Fibroblast of lung (primary cell): ENCODE measurements around the gene ALPP.

Experiments
- EZH2 ChIP-seq: IDR thresholded peaks from 2 replicates; pipeline ENCODE4 v1.5.1; 2012; ENCODE audit warnings: low read length, control low read depth, mild to moderate bottlenecking; ENCODE audit errors: missing control alignments
- TF ChIP-seq, protein P1 (sequence below), 2 donors: IDR thresholded peaks in 1 of 2; conservative IDR thresholded peaks in 1 of 2; 1 replicate in 1 of 2; 2 replicates in 1 of 2; pipeline ENCODE4 v1.5.1; 2011 to 2012; ENCODE audit warnings: low read length in 2 of 2, control low read depth in 1 of 2, inconsistent platforms in 1 of 2, low read depth in 1 of 2, mild to moderate bottlenecking in 1 of 2

DNA sequence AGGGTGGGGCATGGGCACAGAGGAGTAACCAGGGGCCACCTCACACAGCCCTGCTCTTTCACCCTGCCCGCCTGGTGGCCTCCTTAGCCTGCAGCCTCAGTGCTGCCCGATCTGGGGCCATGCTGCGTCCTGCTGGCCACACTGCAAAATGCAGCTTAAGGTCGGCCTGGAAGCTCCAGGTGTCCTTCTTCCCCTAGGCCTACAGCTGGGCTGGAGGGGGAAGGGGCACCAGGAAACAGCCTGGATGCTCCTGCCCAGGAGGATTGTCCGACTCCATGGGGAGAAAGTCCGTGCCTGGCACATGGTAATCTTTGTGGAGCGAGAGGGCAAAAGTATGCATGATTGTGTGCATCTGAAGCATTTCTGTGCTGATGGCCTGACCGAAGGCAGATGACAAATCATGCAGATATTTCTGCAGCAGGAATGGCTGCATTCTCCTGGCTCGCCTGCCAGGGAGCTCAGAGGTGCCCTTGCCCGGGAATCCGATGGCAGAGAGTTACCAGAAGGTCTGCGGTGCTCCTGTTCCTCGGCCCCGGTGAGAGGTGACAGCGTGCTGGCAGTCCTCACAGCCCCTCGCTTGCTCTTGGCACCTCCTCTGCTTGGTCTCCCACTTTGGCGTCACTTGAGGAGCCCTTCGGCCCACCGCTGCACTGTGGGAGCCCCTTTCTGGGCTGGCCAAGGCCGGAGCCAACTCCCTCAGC is 12.8 kb upstream of the ALPP start:
- TF ChIP-seq, protein P1, sequence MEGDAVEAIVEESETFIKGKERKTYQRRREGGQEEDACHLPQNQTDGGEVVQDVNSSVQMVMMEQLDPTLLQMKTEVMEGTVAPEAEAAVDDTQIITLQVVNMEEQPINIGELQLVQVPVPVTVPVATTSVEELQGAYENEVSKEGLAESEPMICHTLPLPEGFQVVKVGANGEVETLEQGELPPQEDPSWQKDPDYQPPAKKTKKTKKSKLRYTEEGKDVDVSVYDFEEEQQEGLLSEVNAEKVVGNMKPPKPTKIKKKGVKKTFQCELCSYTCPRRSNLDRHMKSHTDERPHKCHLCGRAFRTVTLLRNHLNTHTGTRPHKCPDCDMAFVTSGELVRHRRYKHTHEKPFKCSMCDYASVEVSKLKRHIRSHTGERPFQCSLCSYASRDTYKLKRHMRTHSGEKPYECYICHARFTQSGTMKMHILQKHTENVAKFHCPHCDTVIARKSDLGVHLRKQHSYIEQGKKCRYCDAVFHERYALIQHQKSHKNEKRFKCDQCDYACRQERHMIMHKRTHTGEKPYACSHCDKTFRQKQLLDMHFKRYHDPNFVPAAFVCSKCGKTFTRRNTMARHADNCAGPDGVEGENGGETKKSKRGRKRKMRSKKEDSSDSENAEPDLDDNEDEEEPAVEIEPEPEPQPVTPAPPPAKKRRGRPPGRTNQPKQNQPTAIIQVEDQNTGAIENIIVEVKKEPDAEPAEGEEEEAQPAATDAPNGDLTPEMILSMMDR (conservative IDR thresholded peaks at IDR 0.05 in 1 of 2, IDR thresholded peaks at IDR 0.05 in 1 of 2; ENCODE audit: low read depth in 1 of 2, low read length in 2 of 2): peak; percentile 15 to 46
- no peak for TF ChIP-seq EZH2
